Fibroblast of lung (primary cell): ENCODE results near the gene AOAH.

Experiments
- EZH2 ChIP-seq: IDR thresholded peaks from 2 replicates; pipeline ENCODE4 v1.5.1; 2012; ENCODE audit warnings: low read length, control low read depth, mild to moderate bottlenecking; ENCODE audit errors: missing control alignments
- TF ChIP-seq, protein P1 (sequence below), 2 donors: IDR thresholded peaks in 1 of 2; conservative IDR thresholded peaks in 1 of 2; 1 replicate in 1 of 2; 2 replicates in 1 of 2; pipeline ENCODE4 v1.5.1; 2011 to 2012; ENCODE audit warnings: low read length in 2 of 2, control low read depth in 1 of 2, inconsistent platforms in 1 of 2, low read depth in 1 of 2, mild to moderate bottlenecking in 1 of 2

DNA sequence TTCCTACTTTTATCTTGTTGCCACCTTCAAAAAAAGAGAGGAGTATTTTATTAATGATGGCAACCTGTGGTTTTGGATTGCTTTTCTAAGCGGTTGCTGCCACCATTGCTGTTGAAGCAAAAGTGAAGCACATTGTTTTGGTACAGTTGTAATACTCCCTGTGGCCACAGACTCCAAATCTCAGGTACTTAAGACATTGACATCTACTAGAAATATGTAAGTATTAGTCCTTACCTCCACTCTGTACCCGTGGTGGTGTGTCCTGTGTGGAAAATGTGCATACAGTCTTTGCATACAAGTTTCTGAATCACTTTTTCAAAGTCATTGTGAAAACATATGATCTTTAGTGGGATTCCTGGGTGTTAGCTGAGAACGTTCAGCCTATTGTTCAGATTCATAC is 248.9 kb downstream of the AOAH start:
- TF ChIP-seq, protein P1, sequence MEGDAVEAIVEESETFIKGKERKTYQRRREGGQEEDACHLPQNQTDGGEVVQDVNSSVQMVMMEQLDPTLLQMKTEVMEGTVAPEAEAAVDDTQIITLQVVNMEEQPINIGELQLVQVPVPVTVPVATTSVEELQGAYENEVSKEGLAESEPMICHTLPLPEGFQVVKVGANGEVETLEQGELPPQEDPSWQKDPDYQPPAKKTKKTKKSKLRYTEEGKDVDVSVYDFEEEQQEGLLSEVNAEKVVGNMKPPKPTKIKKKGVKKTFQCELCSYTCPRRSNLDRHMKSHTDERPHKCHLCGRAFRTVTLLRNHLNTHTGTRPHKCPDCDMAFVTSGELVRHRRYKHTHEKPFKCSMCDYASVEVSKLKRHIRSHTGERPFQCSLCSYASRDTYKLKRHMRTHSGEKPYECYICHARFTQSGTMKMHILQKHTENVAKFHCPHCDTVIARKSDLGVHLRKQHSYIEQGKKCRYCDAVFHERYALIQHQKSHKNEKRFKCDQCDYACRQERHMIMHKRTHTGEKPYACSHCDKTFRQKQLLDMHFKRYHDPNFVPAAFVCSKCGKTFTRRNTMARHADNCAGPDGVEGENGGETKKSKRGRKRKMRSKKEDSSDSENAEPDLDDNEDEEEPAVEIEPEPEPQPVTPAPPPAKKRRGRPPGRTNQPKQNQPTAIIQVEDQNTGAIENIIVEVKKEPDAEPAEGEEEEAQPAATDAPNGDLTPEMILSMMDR (conservative IDR thresholded peaks at IDR 0.05 in 1 of 2, IDR thresholded peaks at IDR 0.05 in 1 of 2; ENCODE audit: low read depth in 1 of 2, low read length in 2 of 2): no peak
- no peak for TF ChIP-seq EZH2
